H1 (cell line): ENCODE results near the gene GIN1. TPM values are rescaled to one million over a fixed set of nuclear protein-coding genes. Genes with fewer than 3 reads are reported as not detected.

Experiments used
- CTCF ChIA-PET: fragments of 300-600 bp; sonication (Branson Sonifier 250); formaldehyde crosslinking; loops from one replicate; lab custom pipeline; 2021; ENCODE audit not compliant: partially characterized antibody; lab: Charles Lee
- POLR2A ChIA-PET: fragments of 300-600 bp; sonication (Branson Sonifier 250); formaldehyde crosslinking; loops from one replicate; lab custom pipeline; 2021; ENCODE audit warnings: inconsistent platforms; ENCODE audit not compliant: partially characterized antibody; lab: Charles Lee
- DNase-seq, 2 experiments: peaks; one replicate each; pipeline versions ENCODE4 v3.0.0 to v3.0.0-alpha.2; 2010 to 2022; ENCODE audit warnings: low spot score in 2 of 2, low read depth in 1 of 2, mixed read lengths in 1 of 2
- FAIRE-seq: peaks from 2 replicates; lab custom pipeline; 2011; peaks lifted over from hg19 to GRCh38; lab: Jason Lieb, UNC
- H2AFZ ChIP-seq: 2 replicates; pipeline ENCODE4 v1.8.1; 2012; ENCODE audit warnings: low read length, inconsistent platforms
- H2AK5ac ChIP-seq: 2 replicates; pipeline ENCODE4 v1.6.1; 2013; ENCODE audit warnings: low read depth, low read length
- H2BK120ac ChIP-seq: replicated peaks from 2 replicates; pipeline ENCODE3; 2013; ENCODE audit warnings: low read depth, low read length, inconsistent platforms
- H2BK12ac ChIP-seq: 2 replicates; pipeline ENCODE4 v1.6.1; 2013; ENCODE audit warnings: low read depth, low read length
- H2BK15ac ChIP-seq: 2 replicates; pipeline ENCODE4 v1.6.1; 2013; ENCODE audit warnings: low read length
- H2BK20ac ChIP-seq: 2 replicates; pipeline ENCODE4 v1.6.1; 2013; ENCODE audit warnings: low read length
- H2BK5ac ChIP-seq: 2 replicates; pipeline ENCODE4 v1.6.1; 2013; ENCODE audit warnings: low read depth, low read length
- H3K14ac ChIP-seq: 2 replicates; pipeline ENCODE4 v1.6.1; 2013; ENCODE audit warnings: inconsistent platforms; ENCODE audit not compliant: insufficient read length
- H3K18ac ChIP-seq: 2 replicates; pipeline ENCODE4 v1.6.1; 2013; ENCODE audit warnings: low read length; ENCODE audit errors: extremely low read depth
- H3K23ac ChIP-seq: 2 replicates; pipeline ENCODE4 v1.6.1; 2013; ENCODE audit warnings: inconsistent platforms; ENCODE audit not compliant: insufficient read length
- H3K23me2 ChIP-seq: 2 replicates; pipeline ENCODE4 v1.6.1; 2013; ENCODE audit warnings: low read depth, low read length
- H3K27ac ChIP-seq: 2 replicates; pipeline ENCODE4 v1.6.1; 2011; ENCODE audit warnings: low read depth, low read length, inconsistent platforms
- H3K27me3 ChIP-seq, 4 experiments: replicated peaks in 1 of 4; 1 replicate in 1 of 4; 2 replicates in 3 of 4; pipeline versions ENCODE4 v1.6.1 to v1.8.1; 2011 to 2013; ENCODE audit warnings: low read length in 3 of 4, mild to moderate bottlenecking in 3 of 4, inconsistent platforms in 2 of 4, mixed read lengths in 2 of 4, moderate library complexity in 1 of 4; ENCODE audit not compliant: control insufficient read depth in 3 of 4, insufficient read depth in 3 of 4; ENCODE audit errors: extremely low read depth in 1 of 4
- H3K36me3 ChIP-seq, 4 experiments: 2 replicates each; pipeline versions ENCODE4 v1.6.1 to v1.8.1; 2011 to 2013; ENCODE audit warnings: mild to moderate bottlenecking in 4 of 4, low read length in 3 of 4, moderate library complexity in 2 of 4, control low read depth in 1 of 4, inconsistent platforms in 1 of 4; ENCODE audit not compliant: insufficient read depth in 4 of 4, control insufficient read depth in 2 of 4
- H3K4ac ChIP-seq: replicated peaks from 2 replicates; pipeline ENCODE3; 2013; ENCODE audit warnings: low read length, low read depth, mixed read lengths, inconsistent platforms; ENCODE audit not compliant: insufficient read length
- H3K4me1 ChIP-seq, 4 experiments: replicated peaks in 1 of 4; 1 replicate in 1 of 4; 2 replicates in 3 of 4; pipeline versions ENCODE4 v1.6.1 to v1.8.1; 2011 to 2013; ENCODE audit warnings: low read length in 3 of 4, inconsistent platforms in 2 of 4, mixed read lengths in 1 of 4; ENCODE audit not compliant: insufficient read depth in 4 of 4, control insufficient read depth in 3 of 4
- H3K4me2 ChIP-seq, 2 experiments: 2 replicates each; pipeline versions ENCODE4 v1.6.1 to v1.8.1; 2011 to 2013; ENCODE audit warnings: low read depth in 2 of 2, low read length in 2 of 2, control low read depth in 1 of 2, inconsistent platforms in 1 of 2, mild to moderate bottlenecking in 1 of 2; ENCODE audit not compliant: insufficient read depth in 1 of 2
- H3K4me3 ChIP-seq, 4 experiments: fragments of 200-600, 300-600 bp in 1 of 4; sonication (generic), shearing (Covaris generic), sonication (Bioruptor Twin) in 1 of 4; 2 replicates each; pipeline versions ENCODE4 v1.5.1 to v1.8.1; 2011 to 2016; ENCODE audit warnings: low read length in 4 of 4, low read depth in 3 of 4, control low read depth in 2 of 4, inconsistent platforms in 2 of 4, mild to moderate bottlenecking in 2 of 4, mixed read lengths in 1 of 4, moderate library complexity in 1 of 4; ENCODE audit not compliant: insufficient read depth in 2 of 4; ENCODE audit errors: extremely low read depth in 1 of 4
- H3K56ac ChIP-seq: replicated peaks from 2 replicates; pipeline ENCODE3; 2013; ENCODE audit warnings: low read depth, mild to moderate bottlenecking, mixed read lengths, low read length, inconsistent platforms; ENCODE audit not compliant: insufficient read length
- H3K79me1 ChIP-seq: 2 replicates; pipeline ENCODE4 v1.6.1; 2013; ENCODE audit warnings: low read depth, low read length, control low read depth
- H3K79me2 ChIP-seq, 2 experiments: 2 replicates each; pipeline versions ENCODE4 v1.6.1 to v1.8.1; 2012 to 2013; ENCODE audit warnings: low read length in 2 of 2, mild to moderate bottlenecking in 2 of 2, inconsistent platforms in 1 of 2; ENCODE audit not compliant: insufficient read depth in 2 of 2, control insufficient read depth in 1 of 2
- H3K9ac ChIP-seq, 4 experiments: replicated peaks in 1 of 4; 1 replicate in 1 of 4; 2 replicates in 3 of 4; pipeline versions ENCODE4 v1.6.1 to v1.8.1; 2011 to 2013; ENCODE audit warnings: low read depth in 3 of 4, low read length in 3 of 4, control low read depth in 2 of 4, mild to moderate bottlenecking in 2 of 4, moderate library complexity in 2 of 4, inconsistent platforms in 1 of 4; ENCODE audit errors: extremely low read depth in 1 of 4
- H3K9me3 ChIP-seq, 2 experiments: 2 replicates each; pipeline versions ENCODE4 v1.6.1 to v1.8.1; 2012 to 2013; ENCODE audit warnings: mild to moderate bottlenecking in 2 of 2, moderate library complexity in 2 of 2, control low read depth in 1 of 2, inconsistent platforms in 1 of 2, low read depth in 1 of 2, low read length in 1 of 2, mixed read lengths in 1 of 2; ENCODE audit not compliant: insufficient read depth in 2 of 2
- H4K20me1 ChIP-seq, 2 experiments: replicated peaks in 1 of 2; 2 replicates each; pipeline versions ENCODE3 to v1.8.1; 2011 to 2013; ENCODE audit warnings: inconsistent platforms in 2 of 2, low read length in 2 of 2, mild to moderate bottlenecking in 1 of 2; ENCODE audit not compliant: insufficient read depth in 2 of 2, control insufficient read depth in 1 of 2
- H4K5ac ChIP-seq: 2 replicates; pipeline ENCODE4 v1.6.1; 2013; ENCODE audit warnings: low read length, low read depth, mixed read lengths, inconsistent platforms; ENCODE audit not compliant: insufficient read length
- H4K8ac ChIP-seq: 2 replicates; pipeline ENCODE4 v1.8.0; 2013; ENCODE audit warnings: mild to moderate bottlenecking, moderate library complexity, low read length, inconsistent platforms; ENCODE audit not compliant: insufficient read depth; ENCODE audit errors: extremely low read depth
- H4K91ac ChIP-seq: replicated peaks from 2 replicates; pipeline ENCODE3; 2013; ENCODE audit warnings: low read length, mixed read lengths, inconsistent platforms; ENCODE audit not compliant: insufficient read length
- CREB1 ChIP-seq: IDR thresholded peaks from 2 replicates; pipeline ENCODE4 v1.6.1; 2012; ENCODE audit warnings: inconsistent platforms
- EGR1 ChIP-seq: IDR thresholded peaks from 2 replicates; pipeline ENCODE4 v1.6.1; 2011; ENCODE audit warnings: low read depth, low read length, borderline replicate concordance
- HDAC6 ChIP-seq: IDR thresholded peaks from one replicate; pipeline ENCODE4 v1.7.1; 2012; ENCODE audit warnings: low read depth, mild to moderate bottlenecking, inconsistent platforms, low read length, moderate library complexity
- JUND ChIP-seq: IDR thresholded peaks from 2 replicates; pipeline ENCODE4 v1.6.1; 2011; ENCODE audit warnings: mild to moderate bottlenecking, improper control_type of control experiment, low read length
- PHF8 ChIP-seq: fragments of 200-600 bp; sonication (generic); conservative IDR thresholded peaks from 2 replicates; pipeline ENCODE4 v1.7.1; 2012; ENCODE audit warnings: low read depth, mild to moderate bottlenecking, inconsistent platforms, low read length, moderate library complexity
- SP2 ChIP-seq: IDR thresholded peaks from 2 replicates; pipeline ENCODE4 v1.6.1; 2012; ENCODE audit warnings: mild to moderate bottlenecking, low read length, inconsistent platforms
- WGBS, 2 experiments: shearing (Covaris generic) in 1 of 2; methylation state at CpG; one replicate each; pipeline versions ENCODE4 v1.1.6 to v1.1.7; 2013 to 2015; ENCODE audit warnings: low lambda C conversion rate in 2 of 2, mixed read lengths in 2 of 2, inconsistent platforms in 1 of 2, low coverage in 1 of 2, missing lambda C conversion rate in 1 of 2; ENCODE audit not compliant: insufficient replicate concordance in 2 of 2, insufficient coverage in 1 of 2, insufficient read length in 1 of 2; ENCODE audit errors: extremely low coverage in 1 of 2, missing lambda C conversion rate in 1 of 2; 5-methylcytosine and 5-hydroxymethylcytosine counted together
- polyA plus RNA-seq, 7 experiments: library from polyadenylated mRNA; depleted of rRNA in 3 of 7; stranded (reverse) in 5 of 7; unstranded in 2 of 7; fragments of >200 nt in 5 of 7; fragments of 200-250 nt in 2 of 7; gene quantifications; 1 replicate in 5 of 7; 2 replicates in 1 of 7; 4 replicates in 1 of 7; pipeline versions ENCODE4 v1.2.1 to v1.2.3, GENCODE V29; 2011 to 2013; ENCODE audit warnings: missing spikeins in 2 of 7, mixed read lengths in 2 of 7
- total RNA-seq: library from RNA; stranded (reverse); fragmentation: NEBNext Ultra II Directional; extraction: Animal tissue kit (Norgen Biotek cat#: 25700); gene quantifications from 2 replicates; pipeline ENCODE4 v1.2.1, GENCODE V29; 2021
- TF ChIP-seq, protein P1 (sequence below): IDR thresholded peaks from 2 replicates; pipeline ENCODE4 v1.6.1; 2012; ENCODE audit warnings: low read length, inconsistent platforms

GIN1 gene
- total and polyA plus RNA-seq, 2 of the 8 experiments (the other 6 are each of a cell fraction or from before 2014, with no cell fraction given), result 1.9 to 7.1 TPM

DNA sequence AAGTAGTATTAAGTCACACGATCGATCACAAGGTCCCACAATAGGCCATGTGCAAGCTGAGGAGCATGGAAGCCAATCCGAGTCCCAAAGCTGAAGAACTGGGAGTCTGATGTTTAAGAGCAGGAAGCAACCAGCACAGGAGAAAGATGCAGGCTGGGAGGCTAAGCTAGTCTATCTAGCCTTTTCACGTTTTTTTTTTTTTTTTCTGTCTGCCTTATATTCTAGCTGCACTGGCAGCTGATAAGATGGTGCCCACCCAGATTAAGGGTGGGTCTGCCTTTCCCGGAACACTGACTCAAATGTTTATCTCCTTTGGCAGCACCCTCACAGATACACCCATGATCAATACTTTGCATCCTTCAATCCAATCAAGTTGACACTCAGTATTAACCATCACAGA lies 6.6 kb upstream of the GIN1 start:
- Histone ChIP-seq H4K20me1 (no peaks in the 10 kb centered on the region), H3K79me2 (peaks cover 0 to 14% of the 10 kb centered on the region in 2 experiments; a peak in 2 of 4 replicates), H4K5ac (no peak overlapping the region), H3K23ac (no peak overlapping the region), H3K4ac (no peak overlapping the region), H2BK20ac (no peak overlapping the region), H2BK120ac (no peak overlapping the region), H3K14ac (no peak overlapping the region), H3K23me2 (no peaks in the 10 kb centered on the region), H3K18ac (no peak overlapping the region), H2BK5ac (no peak overlapping the region), H2AK5ac (no peak overlapping the region), H3K4me2 (no peak overlapping the region), H3K56ac (no peak overlapping the region), H3K4me3 (no peak overlapping the region), H3K9me3 (no peaks in the 10 kb centered on the region), H3K27me3 (no peaks in the 10 kb centered on the region), H2BK12ac (no peak overlapping the region), H3K79me1 (no peaks in the 10 kb centered on the region), H3K4me1 (no peaks in the 10 kb centered on the region), H3K36me3 (peaks cover 0 to 3% (median 0%) of the 10 kb centered on the region in 4 experiments; a peak in 1 of 8 replicates), H3K9ac (no peak overlapping the region), H4K8ac (no peak overlapping the region), H4K91ac (no peak overlapping the region), H2AFZ (no peak overlapping the region), H2BK15ac (no peak overlapping the region), H3K27ac (no peak overlapping the region)
- WGBS, 2 experiments, result 86% methylated on average over 5 of the region's 5 CpGs; no CpG with 5 or more reads in 1 of the 2 experiments
- FAIRE-seq, result no peak
- ChIA-PET CTCF (interaction anchor here (0.6 to 1.6 kb wide), 3 partner anchors 13 to 1429 kb away, joined by 4 to 5 read pairs (median 4); no protein-coding TSS in a partner anchor), POLR2A (no interaction called here)
- DNase-seq, result no peak
- TF ChIP-seq JUND (no peak), SP2 (no peak), EGR1 (no peak), PHF8 (no peak), CREB1 (no peak), HDAC6 (no peak)
- TF ChIP-seq, protein P1, sequence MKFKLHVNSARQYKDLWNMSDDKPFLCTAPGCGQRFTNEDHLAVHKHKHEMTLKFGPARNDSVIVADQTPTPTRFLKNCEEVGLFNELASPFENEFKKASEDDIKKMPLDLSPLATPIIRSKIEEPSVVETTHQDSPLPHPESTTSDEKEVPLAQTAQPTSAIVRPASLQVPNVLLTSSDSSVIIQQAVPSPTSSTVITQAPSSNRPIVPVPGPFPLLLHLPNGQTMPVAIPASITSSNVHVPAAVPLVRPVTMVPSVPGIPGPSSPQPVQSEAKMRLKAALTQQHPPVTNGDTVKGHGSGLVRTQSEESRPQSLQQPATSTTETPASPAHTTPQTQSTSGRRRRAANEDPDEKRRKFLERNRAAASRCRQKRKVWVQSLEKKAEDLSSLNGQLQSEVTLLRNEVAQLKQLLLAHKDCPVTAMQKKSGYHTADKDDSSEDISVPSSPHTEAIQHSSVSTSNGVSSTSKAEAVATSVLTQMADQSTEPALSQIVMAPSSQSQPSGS, result no peak
